ENCODE measurements around the gene TNS2.

Gene TNS2

DNA sequence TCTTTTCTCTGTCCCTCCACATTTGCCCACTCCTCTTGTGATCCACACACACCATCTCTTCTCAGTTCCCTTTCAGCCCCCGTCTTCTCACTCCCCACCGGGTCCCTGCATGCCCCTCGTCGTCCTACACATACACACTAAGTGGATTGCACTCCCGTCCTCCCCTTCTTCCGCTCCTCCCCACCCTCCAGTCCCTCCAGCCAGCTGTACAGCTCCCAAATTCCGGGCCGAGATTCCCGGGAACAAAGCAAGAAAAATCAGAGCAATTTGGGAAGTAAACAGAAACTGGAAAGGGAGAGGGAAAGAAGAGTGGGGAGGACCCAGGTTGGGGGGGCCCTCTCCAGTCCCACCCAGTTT, 47.3 kb downstream of the TNS2 start:
- TF ChIP-seq POLR2AphosphoS5 (IDR thresholded peaks at IDR 0.05; ENCODE audit: low read depth, low read length) = no peak
- no peak for TF ChIP-seq FOXP2 (optimal IDR thresholded peaks at IDR 0.05; ENCODE audit: borderline replicate concordance, extremely low read depth, extremely low read length, insufficient read depth)
- TF ChIP-seq, protein P1, sequence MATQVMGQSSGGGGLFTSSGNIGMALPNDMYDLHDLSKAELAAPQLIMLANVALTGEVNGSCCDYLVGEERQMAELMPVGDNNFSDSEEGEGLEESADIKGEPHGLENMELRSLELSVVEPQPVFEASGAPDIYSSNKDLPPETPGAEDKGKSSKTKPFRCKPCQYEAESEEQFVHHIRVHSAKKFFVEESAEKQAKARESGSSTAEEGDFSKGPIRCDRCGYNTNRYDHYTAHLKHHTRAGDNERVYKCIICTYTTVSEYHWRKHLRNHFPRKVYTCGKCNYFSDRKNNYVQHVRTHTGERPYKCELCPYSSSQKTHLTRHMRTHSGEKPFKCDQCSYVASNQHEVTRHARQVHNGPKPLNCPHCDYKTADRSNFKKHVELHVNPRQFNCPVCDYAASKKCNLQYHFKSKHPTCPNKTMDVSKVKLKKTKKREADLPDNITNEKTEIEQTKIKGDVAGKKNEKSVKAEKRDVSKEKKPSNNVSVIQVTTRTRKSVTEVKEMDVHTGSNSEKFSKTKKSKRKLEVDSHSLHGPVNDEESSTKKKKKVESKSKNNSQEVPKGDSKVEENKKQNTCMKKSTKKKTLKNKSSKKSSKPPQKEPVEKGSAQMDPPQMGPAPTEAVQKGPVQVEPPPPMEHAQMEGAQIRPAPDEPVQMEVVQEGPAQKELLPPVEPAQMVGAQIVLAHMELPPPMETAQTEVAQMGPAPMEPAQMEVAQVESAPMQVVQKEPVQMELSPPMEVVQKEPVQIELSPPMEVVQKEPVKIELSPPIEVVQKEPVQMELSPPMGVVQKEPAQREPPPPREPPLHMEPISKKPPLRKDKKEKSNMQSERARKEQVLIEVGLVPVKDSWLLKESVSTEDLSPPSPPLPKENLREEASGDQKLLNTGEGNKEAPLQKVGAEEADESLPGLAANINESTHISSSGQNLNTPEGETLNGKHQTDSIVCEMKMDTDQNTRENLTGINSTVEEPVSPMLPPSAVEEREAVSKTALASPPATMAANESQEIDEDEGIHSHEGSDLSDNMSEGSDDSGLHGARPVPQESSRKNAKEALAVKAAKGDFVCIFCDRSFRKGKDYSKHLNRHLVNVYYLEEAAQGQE (IDR thresholded peaks at IDR 0.05; ENCODE audit: insufficient read depth in 1 of 2, low read depth in 2 of 2, low read length in 2 of 2) = no peak
- no peak for TF ChIP-seq TAF1 (IDR thresholded peaks at IDR 0.05; ENCODE audit: borderline replicate concordance, insufficient read depth, low read length)
- TF ChIP-seq SIN3A (IDR thresholded peaks at IDR 0.05; ENCODE audit: borderline replicate concordance, insufficient read depth, low read length) = no peak

DNA sequence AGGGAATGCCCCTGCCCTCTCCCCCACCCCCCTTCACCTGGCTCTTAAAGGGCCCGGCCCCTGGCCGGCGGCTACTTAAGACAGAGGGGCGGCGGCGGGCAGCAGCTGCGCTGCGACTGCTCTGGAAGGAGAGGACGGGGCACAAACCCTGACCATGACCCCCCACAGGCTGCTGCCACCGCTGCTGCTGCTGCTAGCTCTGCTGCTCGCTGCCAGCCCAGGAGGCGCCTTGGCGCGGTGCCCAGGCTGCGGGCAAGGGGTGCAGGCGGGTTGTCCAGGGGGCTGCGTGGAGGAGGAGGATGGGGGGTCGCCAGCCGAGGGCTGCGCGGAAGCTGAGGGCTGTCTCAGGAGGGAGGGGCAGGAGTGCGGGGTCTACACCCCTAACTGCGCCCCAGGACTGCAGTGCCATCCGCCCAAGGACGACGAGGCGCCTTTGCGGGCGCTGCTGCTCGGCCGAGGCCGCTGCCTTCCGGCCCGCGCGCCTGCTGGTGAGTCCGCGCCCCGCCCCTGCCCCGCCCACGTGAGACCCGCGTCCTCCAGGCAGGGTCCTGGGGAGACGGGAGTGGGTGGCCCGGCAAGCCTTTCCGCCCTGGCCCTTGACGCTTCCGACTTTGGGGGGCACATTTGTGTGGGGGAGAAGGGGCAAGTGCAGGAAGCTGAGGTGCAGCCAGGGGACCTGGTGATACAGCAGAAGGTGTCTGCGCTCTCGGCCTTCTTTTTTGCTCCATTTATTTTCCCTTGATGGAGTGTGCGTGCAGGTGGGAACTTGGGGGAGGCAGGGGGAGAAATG, 47.9 kb downstream of the TNS2 start, which contains the start of gene IGFBP6:
IGFBP6 (plus strand) TSS at position 104 of the 790 bp plus-strand sequence; CDS start at position 155, 51 bp downstream.
- TF ChIP-seq FOXP2 (optimal IDR thresholded peaks at IDR 0.05; ENCODE audit: borderline replicate concordance, extremely low read depth, extremely low read length, insufficient read depth) (no peak), TAF1 (IDR thresholded peaks at IDR 0.05; ENCODE audit: borderline replicate concordance, insufficient read depth, low read length) (no peak), SIN3A (IDR thresholded peaks at IDR 0.05; ENCODE audit: borderline replicate concordance, insufficient read depth, low read length) (no peak), POLR2AphosphoS5 (IDR thresholded peaks at IDR 0.05; ENCODE audit: low read depth, low read length) (no peak)
- TF ChIP-seq, protein P1 (IDR thresholded peaks at IDR 0.05; ENCODE audit: insufficient read depth in 1 of 2, low read depth in 2 of 2, low read length in 2 of 2) = no peak

DNA sequence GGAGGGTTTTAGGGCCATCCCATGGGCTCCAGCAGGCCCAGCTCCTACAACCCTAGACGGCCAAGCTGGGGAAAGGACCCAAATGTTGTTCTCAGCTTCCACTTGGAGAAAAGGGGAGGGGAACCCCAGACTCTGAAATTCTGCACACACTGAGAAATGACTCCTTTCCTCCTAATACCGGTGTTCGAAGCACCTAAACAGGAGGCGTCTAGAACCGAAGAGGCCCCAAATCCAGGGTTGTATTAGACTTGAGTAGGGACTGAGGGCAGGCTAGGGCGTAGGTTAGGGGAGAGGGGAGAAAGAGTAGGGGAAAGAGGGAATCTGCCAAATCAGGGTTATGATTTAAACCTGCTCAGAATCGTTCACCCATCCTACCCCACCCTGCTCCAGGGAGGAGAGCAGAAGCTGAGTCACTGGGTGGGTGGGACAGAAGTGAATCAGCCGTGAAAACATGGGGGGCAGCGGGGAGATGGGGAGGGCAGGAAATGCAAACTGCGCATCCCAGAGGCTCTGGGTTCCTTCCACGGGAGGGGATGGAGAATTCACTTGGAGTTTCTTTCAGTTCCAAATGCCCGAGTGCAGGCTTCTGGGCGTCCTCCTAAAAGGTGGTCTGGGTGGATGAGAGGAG, 48.6 kb downstream of the TNS2 start:
- TF ChIP-seq, protein P1 (IDR thresholded peaks at IDR 0.05; ENCODE audit: insufficient read depth in 1 of 2, low read depth in 2 of 2, low read length in 2 of 2) = no peak
- TF ChIP-seq SIN3A (IDR thresholded peaks at IDR 0.05; ENCODE audit: borderline replicate concordance, insufficient read depth, low read length) = no peak
- TF ChIP-seq FOXP2 (optimal IDR thresholded peaks at IDR 0.05; ENCODE audit: borderline replicate concordance, extremely low read depth, extremely low read length, insufficient read depth) = no peak
- no peak for TF ChIP-seq TAF1 (IDR thresholded peaks at IDR 0.05; ENCODE audit: borderline replicate concordance, insufficient read depth, low read length)
- TF ChIP-seq POLR2AphosphoS5 (IDR thresholded peaks at IDR 0.05; ENCODE audit: low read depth, low read length) = no peak

- no peak for TF ChIP-seq TAF1 (IDR thresholded peaks at IDR 0.05; ENCODE audit: borderline replicate concordance, insufficient read depth, low read length)
- no peak for TF ChIP-seq FOXP2 (optimal IDR thresholded peaks at IDR 0.05; ENCODE audit: borderline replicate concordance, extremely low read depth, extremely low read length, insufficient read depth)
- no peak for TF ChIP-seq SIN3A (IDR thresholded peaks at IDR 0.05; ENCODE audit: borderline replicate concordance, insufficient read depth, low read length)
- no peak for TF ChIP-seq POLR2AphosphoS5 (IDR thresholded peaks at IDR 0.05; ENCODE audit: low read depth, low read length)
- TF ChIP-seq, protein P1 (IDR thresholded peaks at IDR 0.05; ENCODE audit: insufficient read depth in 1 of 2, low read depth in 2 of 2, low read length in 2 of 2) = no peak
Observed at GRCh38 chr12:53099071-53099882, 49.4 kb downstream of the TNS2 start.

All from PFSK-1 (cell line).